ENCODE measurements around the gene RELA.

The RELA gene

GRCh38 chr11:65619281-65619928 lies 43.3 kb downstream of the RELA start:
- H3K4me3 ChIP-seq (ENCODE audit: low read depth, low read length), result no peak overlapping the region
- no peak for TF ChIP-seq CTCF (conservative IDR thresholded peaks at IDR 0.05; ENCODE audit: low read depth, low read length)
- no peak for DNase-seq (ENCODE audit: low read depth)

- no peak overlapping the region for H3K4me3 ChIP-seq (ENCODE audit: low read depth, low read length)
- TF ChIP-seq CTCF (conservative IDR thresholded peaks at IDR 0.05; ENCODE audit: low read depth, low read length), result no peak
- DNase-seq (ENCODE audit: low read depth), result no peak
Measured at GRCh38 chr11:65618763-65619162, 44.0 kb downstream of the RELA start.

- TF ChIP-seq CTCF (conservative IDR thresholded peaks at IDR 0.05; ENCODE audit: low read depth, low read length), result no peak
- DNase-seq (ENCODE audit: low read depth), result no peak
- H3K4me3 ChIP-seq (ENCODE audit: low read depth, low read length), result no peak overlapping the region
Measured at GRCh38 chr11:65617990-65618751, 44.5 kb downstream of the RELA start.

- H3K4me3 ChIP-seq (ENCODE audit: low read depth, low read length), result no peak overlapping the region
- TF ChIP-seq CTCF (conservative IDR thresholded peaks at IDR 0.05; ENCODE audit: low read depth, low read length), result no peak
Measured at GRCh38 chr11:65617136-65617850, 45.4 kb downstream of the RELA start.

GRCh38 chr11:65616575-65617001 lies 46.1 kb downstream of the RELA start:
- peak overlapping the region; percentile 97 for H3K4me3 ChIP-seq (ENCODE audit: low read depth, low read length)
- TF ChIP-seq CTCF (conservative IDR thresholded peaks at IDR 0.05; ENCODE audit: low read depth, low read length), result no peak
- DNase-seq (ENCODE audit: low read depth), result peak; percentile 13

More at GRCh38 chr11:65617136-65617850, 45.4 kb downstream of the RELA start:
- no peak for DNase-seq (ENCODE audit: low read depth)

GRCh38 chr11:65615950-65616574 lies 46.7 kb downstream of the RELA start:
- DNase-seq (ENCODE audit: low read depth), result peak; percentile 21
- H3K4me3 ChIP-seq (ENCODE audit: low read depth, low read length), result peak overlapping the region; percentile 97
- no peak for TF ChIP-seq CTCF (conservative IDR thresholded peaks at IDR 0.05; ENCODE audit: low read depth, low read length)
